HCT116 (cell line): Measurements from ENCODE around the gene BEND5. TPM values are rescaled to one million over a fixed set of nuclear protein-coding genes. Genes with fewer than 3 reads are reported as not detected.

Experiments used
- ATAC-seq: fragments of 200-7000 bp; cut with Tn5 transposase; 2 replicates; pipeline ENCODE4 v1.9.1; 2020; ENCODE audit warnings: mild to moderate bottlenecking, moderate library complexity
- BruUV-seq: library from RNA; stranded (reverse); fragments of 400-500 nt; replicated peaks from 2 replicates; lab custom pipeline; 2021; lab: Mats Ljungman, UMichigan
- CTCF ChIA-PET: fragments of 300-600 bp; sonication (Branson Sonifier 250); formaldehyde crosslinking; loops from one replicate; lab custom pipeline; 2021; ENCODE audit warnings: antibody characterized with exemption; lab: Charles Lee
- POLR2A ChIA-PET: fragments of 300-600, 350-600 bp; sonication (Branson Sonifier 250); formaldehyde crosslinking; loops from one replicate; lab custom pipeline; 2021; ENCODE audit warnings: antibody characterized with exemption; lab: Charles Lee
- RAD21 ChIA-PET, 2 experiments: fragments of 300-600 bp; sonication (Branson Sonifier 250); formaldehyde crosslinking; loops; one replicate each; lab custom pipeline; 2023; ENCODE audit warnings: low total read pairs in 2 of 2; ENCODE audit not compliant: uncharacterized antibody in 2 of 2, unreplicated experiment in 2 of 2, low non-redundant PET in 1 of 2; lab: Charles Lee
- DNase-seq: peaks from one replicate; pipeline ENCODE4 v3.0.0-alpha.2; 2010; ENCODE audit warnings: low read depth, low spot score
- H2AFZ ChIP-seq: fragments of 200-600 bp; shearing (Covaris generic), sonication (generic); 2 replicates; pipeline ENCODE4 v1.6.1; 2017; ENCODE audit warnings: low read depth, mixed run types, mixed read lengths, antibody characterized with exemption, low read length; ENCODE audit not compliant: poor library complexity, severe bottlenecking
- H3K27ac ChIP-seq: 2 replicates; pipeline ENCODE4 v1.5.1; 2012; ENCODE audit warnings: low read depth, low read length
- H3K27me3 ChIP-seq: fragments of 200-600 bp; sonication (generic); 2 replicates; pipeline ENCODE4 v1.6.1; 2016; ENCODE audit warnings: mixed run types, low read length, mixed read lengths; ENCODE audit not compliant: insufficient read depth
- H3K36me3 ChIP-seq, 2 experiments: fragments of 200-500 bp in 1 of 2; fragments of 200-600 bp in 1 of 2; sonication (Bioruptor generic) in 1 of 2; sonication (generic) in 1 of 2; 2 replicates each; pipeline versions ENCODE4 v1.5.1 to v1.6.1; 2014 to 2016; ENCODE audit warnings: low read length in 2 of 2, inconsistent platforms in 1 of 2, mixed read lengths in 1 of 2, mixed run types in 1 of 2; ENCODE audit not compliant: insufficient read depth in 2 of 2, control insufficient read depth in 1 of 2
- H3K4me1 ChIP-seq, 2 experiments: fragments of 200-600 bp in 1 of 2; sonication (generic) in 1 of 2; 2 replicates each; pipeline versions ENCODE4 v1.5.1 to v1.6.1; 2012 to 2017; ENCODE audit warnings: low read length in 2 of 2, inconsistent platforms in 1 of 2, mild to moderate bottlenecking in 1 of 2, mixed read lengths in 1 of 2, mixed run types in 1 of 2, moderate library complexity in 1 of 2; ENCODE audit not compliant: insufficient read depth in 2 of 2, control insufficient read depth in 1 of 2
- H3K4me2 ChIP-seq: fragments of 200-600 bp; sonication (generic); 2 replicates; pipeline ENCODE4 v1.6.1; 2017; ENCODE audit warnings: mixed run types, low read length, mixed read lengths
- H3K4me3 ChIP-seq, 2 experiments: fragments of 200-600 bp in 1 of 2; sonication (generic) in 1 of 2; replicated peaks in 1 of 2; 2 replicates each; pipeline ENCODE4 v1.5.1; 2011 to 2016; ENCODE audit warnings: low read length in 2 of 2, control low read depth in 1 of 2, low read depth in 1 of 2, mild to moderate bottlenecking in 1 of 2, mixed read lengths in 1 of 2, mixed run types in 1 of 2
- H3K79me2 ChIP-seq: fragments of 200-600 bp; sonication (generic); 2 replicates; pipeline ENCODE4 v1.6.1; 2017; ENCODE audit warnings: mild to moderate bottlenecking, mixed run types, low read length, moderate library complexity, mixed read lengths; ENCODE audit not compliant: insufficient read depth
- H3K9ac ChIP-seq: fragments of 200-600 bp; sonication (generic); 2 replicates; pipeline ENCODE4 v1.6.1; 2016; ENCODE audit warnings: low read length, mixed read lengths
- H3K9me2 ChIP-seq: fragments of 200-600 bp; sonication (generic), shearing (Covaris generic); 2 replicates; pipeline ENCODE4 v1.6.1; 2017; ENCODE audit warnings: mixed run types, mild to moderate bottlenecking, moderate library complexity; ENCODE audit not compliant: insufficient read depth
- H3K9me3 ChIP-seq, 2 experiments: fragments of 200-500 bp in 1 of 2; fragments of 200-600 bp in 1 of 2; sonication (Bioruptor generic) in 1 of 2; sonication (generic) in 1 of 2; 2 replicates each; pipeline ENCODE4 v1.6.1; 2014 to 2017; ENCODE audit warnings: low read length in 2 of 2, mixed read lengths in 2 of 2, inconsistent platforms in 1 of 2, low read depth in 1 of 2, mild to moderate bottlenecking in 1 of 2, mixed run types in 1 of 2, moderate library complexity in 1 of 2; ENCODE audit not compliant: control insufficient read depth in 1 of 2, insufficient read depth in 1 of 2
- H4K20me1 ChIP-seq: fragments of 200-600 bp; sonication (generic), shearing (Covaris generic); 2 replicates; pipeline ENCODE4 v1.6.1; 2017; ENCODE audit warnings: mixed run types, mild to moderate bottlenecking, moderate library complexity; ENCODE audit not compliant: insufficient read depth
- ATF3 ChIP-seq: IDR thresholded peaks from 2 replicates; pipeline ENCODE4 v1.6.1; 2012
- CEBPB ChIP-seq: IDR thresholded peaks from 2 replicates; pipeline ENCODE4 v1.6.1; 2012; ENCODE audit warnings: low read depth
- EGR1 ChIP-seq: IDR thresholded peaks from 2 replicates; pipeline ENCODE4 v1.6.1; 2012; ENCODE audit warnings: low read depth
- ELF1 ChIP-seq: IDR thresholded peaks from 2 replicates; pipeline ENCODE4 v1.6.1; 2012; ENCODE audit warnings: low read depth, borderline replicate concordance
- EZH2 ChIP-seq: fragments of 200-600 bp; sonication (generic); IDR thresholded peaks from 2 replicates; pipeline ENCODE4 v1.6.1; 2017; ENCODE audit warnings: antibody characterized with exemption, mixed run types
- MAX ChIP-seq: IDR thresholded peaks from 2 replicates; pipeline ENCODE4 v1.6.1; 2012
- POLR2A ChIP-seq: IDR thresholded peaks from 2 replicates; pipeline ENCODE4 v1.7.0; 2011; ENCODE audit warnings: borderline replicate concordance; ENCODE audit not compliant: insufficient read depth, insufficient read length; ENCODE audit errors: extremely low read depth
- POLR2AphosphoS5 ChIP-seq: IDR thresholded peaks from 2 replicates; pipeline ENCODE4 v1.6.1; 2011; ENCODE audit warnings: mild to moderate bottlenecking, low read depth, low read length, moderate library complexity
- RAD21 ChIP-seq: IDR thresholded peaks from 2 replicates; pipeline ENCODE4 v1.6.1; 2012; ENCODE audit warnings: low read depth, mild to moderate bottlenecking
- SIN3A ChIP-seq: IDR thresholded peaks from 2 replicates; pipeline ENCODE4 v1.6.1; 2012; ENCODE audit warnings: low read depth
- TCF7L2 ChIP-seq: IDR thresholded peaks from 2 replicates; pipeline ENCODE4 v1.7.0; 2011; ENCODE audit warnings: borderline replicate concordance, inconsistent platforms; ENCODE audit not compliant: insufficient read depth, insufficient read length; ENCODE audit errors: extremely low read depth
- YY1 ChIP-seq: IDR thresholded peaks from 2 replicates; pipeline ENCODE4 v1.6.1; 2011; ENCODE audit warnings: low read length, low read depth, moderate library complexity, mild to moderate bottlenecking; ENCODE audit not compliant: insufficient replicate concordance; ENCODE audit errors: extremely low read depth
- ZBTB33 ChIP-seq: IDR thresholded peaks from 2 replicates; pipeline ENCODE4 v1.6.1; 2011; ENCODE audit warnings: mild to moderate bottlenecking, low read length, moderate library complexity; ENCODE audit not compliant: insufficient replicate concordance; ENCODE audit errors: extremely low read depth
- ZNF274 ChIP-seq: fragments of 200-500 bp; sonication (Bioruptor generic); IDR thresholded peaks from 2 replicates; pipeline ENCODE4 v1.6.1; 2014; ENCODE audit warnings: mild to moderate bottlenecking, low read depth, low read length, inconsistent platforms
- intact Hi-C: fragments of 100-400 bp; cut with micrococcal nuclease; formaldehyde crosslinking; loops from 2 replicates; pipeline ENCODE4 v1.10.0; 2022
- total RNA-seq: library from RNA; stranded (reverse); gene quantifications from one replicate; pipeline ENCODE4 v1.2.1, GENCODE V29; 2021; ENCODE audit not compliant: unreplicated experiment

BEND5 gene
- total RNA-seq, 1 experiment from 2014 or later = not detected

GRCh38 chr1:48803474-48803873 lies 26.8 kb upstream of the BEND5 start:
- BruUV-seq = no TSS peak
- CTCF ChIA-PET = no interaction called here
- H3K36me3 ChIP-seq = no peaks in the 10 kb centered on the region

GRCh38 chr1:48794816-48795215 lies 18.1 kb upstream of the BEND5 start:
- TF ChIP-seq EGR1 (no peak), POLR2A (no peak), POLR2AphosphoS5 (no peak), CEBPB (no peak), TCF7L2 (no peak), EZH2 (no peak), ZBTB33 (no peak), ATF3 (no peak)
- no peak for ATAC-seq

More at GRCh38 chr1:48803474-48803873, 26.8 kb upstream of the BEND5 start:
- Histone ChIP-seq H4K20me1 (no peaks in the 10 kb centered on the region), H2AFZ (no peak overlapping the region), H3K27ac (no peak overlapping the region), H3K9me3 (no peaks in the 10 kb centered on the region), H3K4me2 (no peak overlapping the region), H3K4me1 (no peaks in the 10 kb centered on the region), H3K27me3 (no peaks in the 10 kb centered on the region), H3K79me2 (no peaks in the 10 kb centered on the region), H3K9ac (no peak overlapping the region), H3K9me2 (no peaks in the 10 kb centered on the region), H3K4me3 (no peak overlapping the region)
- POLR2A ChIA-PET = no interaction called here
- RAD21 ChIA-PET = no interaction called here
- ATAC-seq = no peak
- DNase-seq = no peak
- intact Hi-C loops = no loop called here
- no peak for TF ChIP-seq RAD21
- no peak for TF ChIP-seq MAX
- no peak for TF ChIP-seq POLR2A
- TF ChIP-seq SIN3A = no peak
- no peak for TF ChIP-seq ELF1
- no peak for TF ChIP-seq YY1
- TF ChIP-seq ZNF274 = no peak

More at GRCh38 chr1:48794816-48795215, 18.1 kb upstream of the BEND5 start:
- H3K27ac ChIP-seq = no peak overlapping the region
- H3K27me3 ChIP-seq = no peaks in the 10 kb centered on the region
- H3K36me3 ChIP-seq = no peaks in the 10 kb centered on the region
- ChIA-PET RAD21 (no interaction called here), POLR2A (no interaction called here), CTCF (no interaction called here)
- no peaks in the 10 kb centered on the region for H3K79me2 ChIP-seq
- intact Hi-C loops = no loop called here
- no peaks in the 10 kb centered on the region for H3K9me2 ChIP-seq
- no peak overlapping the region for H2AFZ ChIP-seq
- no peaks in the 10 kb centered on the region for H4K20me1 ChIP-seq
- DNase-seq = no peak
- H3K9me3 ChIP-seq = no peaks in the 10 kb centered on the region
- no peak overlapping the region for H3K4me3 ChIP-seq
- no peak overlapping the region for H3K4me2 ChIP-seq
- no peak overlapping the region for H3K9ac ChIP-seq
- no peaks in the 10 kb centered on the region for H3K4me1 ChIP-seq
- no TSS peak for BruUV-seq
